Measurements from ENCODE around the gene DPCD. TPM values are rescaled to one million over a fixed set of nuclear protein-coding genes. Genes with fewer than 3 reads are reported as not detected.

DPCD gene
- total and polyA plus RNA-seq, 2 of the 8 experiments (the other 6 are each of a cell fraction or from before 2014, with no cell fraction given), result 21.2 to 31.4 TPM

DNA sequence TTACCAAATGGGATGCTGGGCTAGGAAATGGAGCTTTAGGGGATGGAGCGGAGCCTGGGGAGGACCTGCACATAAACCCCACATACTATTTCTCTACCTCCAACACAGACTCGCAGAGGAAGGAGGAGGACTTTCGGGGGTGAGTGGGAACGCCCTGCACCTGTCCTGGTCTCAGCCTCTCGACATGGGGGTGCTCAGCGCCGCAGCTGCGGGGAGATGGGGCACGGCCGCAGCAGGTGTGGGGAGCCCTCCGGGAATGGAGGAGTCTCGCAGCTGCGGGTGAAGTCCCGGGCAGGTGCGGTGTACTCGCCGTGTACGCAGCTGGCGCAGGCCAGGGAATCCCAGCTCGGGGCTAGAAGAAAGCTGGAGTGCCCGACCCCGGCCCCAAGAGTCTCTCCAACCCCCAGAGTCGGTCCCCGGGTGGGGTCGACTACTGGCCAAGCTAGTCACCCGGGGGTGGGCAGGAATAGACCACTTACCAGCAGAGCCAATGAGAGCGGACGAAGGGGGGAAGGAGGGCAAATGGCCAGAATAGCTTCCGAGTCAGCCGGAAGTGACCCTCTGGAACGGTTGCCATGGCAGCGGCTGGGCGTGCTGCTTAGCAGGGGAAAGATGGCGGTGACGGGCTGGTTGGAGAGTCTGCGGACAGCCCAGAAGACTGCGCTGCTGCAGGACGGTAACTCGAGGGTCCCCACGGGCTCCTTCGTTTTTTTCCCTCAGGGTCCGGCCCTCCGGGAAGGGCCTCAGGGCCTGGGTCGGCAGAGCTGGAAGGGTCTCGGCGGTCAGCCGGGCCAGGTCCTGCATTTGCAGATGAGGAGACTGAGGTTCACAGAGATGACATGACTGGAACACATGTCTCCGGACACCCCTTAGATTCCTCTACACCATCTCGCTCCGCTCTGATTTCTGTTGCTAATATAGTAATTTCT lies at the start of gene DPCD, which contains the start of gene POLL (continued):
- TF ChIP-seq CHD2 (IDR thresholded peaks at IDR 0.05; ENCODE audit: low read length) (peak; percentile 82; the same call in 1 of the 2 replicates), BRCA1 (IDR thresholded peaks at IDR 0.05; ENCODE audit: low read depth, low read length) (no peak), CHD1 (IDR thresholded peaks at IDR 0.05; ENCODE audit: low read depth, low read length) (no peak), TAF7 (optimal IDR thresholded peaks at IDR 0.05; ENCODE audit: borderline replicate concordance, low read depth, low read length) (no peak), TEAD4 (IDR thresholded peaks at IDR 0.05; ENCODE audit: low read depth, low read length) (no peak), BCL11A (IDR thresholded peaks at IDR 0.05; ENCODE audit: low read depth in 2 of 2, low read length in 2 of 2) (no peak), PHF8 (conservative IDR thresholded peaks at IDR 0.05; ENCODE audit: low read depth, low read length) (peak; percentile 70; the same call in 1 of the 2 replicates), ASH2L (IDR thresholded peaks at IDR 0.05; ENCODE audit: low read length) (peak; percentile 96), RBBP5 (IDR thresholded peaks at IDR 0.05; ENCODE audit: borderline replicate concordance, low read depth, low read length) (peak; percentile 93), POLR2AphosphoS5 (IDR thresholded peaks at IDR 0.05; ENCODE audit: low read depth, low read length) (peak; percentile 24; the same call in 1 of the 2 replicates), MAX (IDR thresholded peaks at IDR 0.05) (peak; percentile 59), KDM4A (IDR thresholded peaks at IDR 0.05; ENCODE audit: low read depth, low read length, severe bottlenecking) (peak; percentile 97)

All from H1 (cell line).